Measurements from ENCODE around the gene CASZ1.

Gene CASZ1

GRCh38 chr1:10820422-10820821 lies 24.0 kb upstream of the CASZ1 start:
- DNase-seq: no peak

- DNase-seq: no peak
Measured at GRCh38 chr1:10819198-10819901, 22.9 kb upstream of the CASZ1 start.

DNA sequence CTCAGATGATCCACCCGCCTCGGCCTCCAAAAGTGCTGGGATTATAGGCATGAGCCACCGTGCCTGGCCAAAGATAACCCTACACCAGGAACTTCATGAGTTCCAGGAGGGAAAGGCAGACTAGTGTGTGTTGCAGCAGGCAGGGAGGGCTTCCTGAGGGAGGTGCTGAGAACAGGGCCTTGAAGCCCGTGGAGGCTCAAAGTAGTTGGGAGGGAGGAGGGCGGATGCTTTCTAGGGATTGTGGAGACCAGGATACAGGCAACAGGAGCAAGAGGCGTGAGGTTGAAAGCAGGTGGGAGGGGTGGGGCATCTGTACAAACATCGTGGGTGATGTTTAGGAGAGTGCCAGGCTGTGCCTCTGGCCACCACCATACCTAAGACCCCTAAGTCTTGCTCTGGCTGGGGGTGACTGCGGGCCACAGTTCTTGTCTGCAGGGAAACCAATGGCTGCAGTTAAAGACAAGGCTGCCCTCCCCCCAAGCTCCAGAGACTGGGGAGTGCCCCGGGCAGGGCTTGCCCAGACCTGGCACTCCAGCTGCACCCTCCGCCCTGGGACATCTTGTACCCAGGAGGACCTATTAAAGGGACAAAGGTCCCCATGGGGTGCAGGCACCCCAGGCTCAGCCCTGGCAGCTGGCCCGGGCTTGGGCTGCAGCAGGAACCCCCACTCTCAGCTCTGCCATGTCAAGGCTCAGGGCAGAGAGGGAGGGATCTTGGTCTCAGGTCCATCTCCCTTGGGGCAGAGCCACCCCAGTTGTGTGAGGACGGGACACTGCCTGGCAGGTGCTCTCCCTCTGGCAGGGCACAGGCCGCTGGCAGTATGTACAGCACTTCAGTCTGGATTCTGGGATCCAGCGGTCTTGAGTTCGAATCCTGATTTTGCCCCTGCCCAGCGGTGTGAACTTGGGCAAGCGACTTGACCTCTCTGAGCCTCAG lies 22.1 kb upstream of the CASZ1 start:
- no peak for DNase-seq

GRCh38 chr1:10816743-10817369 lies 20.4 kb upstream of the CASZ1 start:
- DNase-seq: no peak

DNA sequence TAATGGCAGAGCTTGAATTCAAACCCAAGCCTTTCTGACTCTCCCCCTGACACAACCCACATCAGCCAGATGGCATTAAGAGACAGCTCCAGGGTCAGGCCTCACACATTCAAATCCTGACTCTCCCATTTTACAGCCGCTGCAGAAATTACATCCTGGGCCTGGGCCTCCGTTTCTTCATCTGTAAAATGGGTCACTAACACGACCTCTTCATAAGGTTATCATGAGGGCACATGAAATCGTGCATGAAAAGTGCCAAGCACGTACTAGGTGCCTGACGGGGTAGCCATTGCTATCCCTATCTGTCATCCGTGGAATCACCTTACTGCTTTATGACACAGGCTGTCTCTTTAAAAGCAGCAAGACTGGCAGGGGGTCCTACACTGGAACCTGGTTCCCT lies 19.8 kb upstream of the CASZ1 start:
- DNase-seq: no peak

- DNase-seq: no peak
Measured at GRCh38 chr1:10815858-10816195, 19.4 kb upstream of the CASZ1 start.

DNA sequence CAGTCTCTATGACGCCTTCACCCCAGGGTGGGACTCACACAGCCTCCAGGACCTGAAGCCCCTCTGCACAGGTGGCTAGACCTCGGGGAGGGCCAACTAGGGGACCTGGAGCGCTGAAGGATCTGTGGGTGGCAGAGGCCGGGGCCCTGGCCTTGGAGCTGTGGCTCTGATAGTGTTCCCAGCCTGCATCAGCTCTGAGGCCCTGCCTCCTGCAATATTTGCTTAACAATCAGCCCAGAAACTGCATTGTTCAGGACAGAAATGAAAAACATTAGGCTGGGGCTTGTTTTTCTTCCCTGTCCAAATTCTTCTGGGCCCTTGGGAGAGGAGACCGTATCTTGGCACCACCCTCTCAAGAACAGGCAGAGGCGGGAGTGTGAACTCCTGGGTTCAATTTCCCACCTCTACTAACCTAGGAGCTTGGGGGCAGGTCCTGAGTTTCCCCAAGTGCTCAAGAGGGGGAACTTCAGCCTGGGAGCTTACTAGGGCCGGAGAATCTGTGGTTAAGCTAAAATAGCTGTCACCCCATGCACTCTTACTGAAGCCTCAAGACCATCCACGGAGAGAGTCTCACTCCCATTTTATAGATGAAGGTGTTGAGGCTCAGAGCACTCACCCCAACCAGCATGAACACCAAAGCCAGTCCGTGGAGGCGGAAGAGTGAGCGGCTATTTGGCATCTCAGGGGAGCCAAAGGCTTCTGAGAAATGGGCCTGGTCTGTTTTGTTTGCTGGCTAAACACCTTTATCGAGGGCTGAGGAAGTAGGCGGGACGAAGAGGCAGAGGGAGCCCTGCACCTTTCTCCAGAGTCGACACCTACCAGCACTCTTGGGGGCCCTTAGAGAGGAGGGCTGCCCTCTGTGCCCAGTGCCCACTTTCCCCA lies 18.8 kb upstream of the CASZ1 start:
- DNase-seq: no peak

DNA sequence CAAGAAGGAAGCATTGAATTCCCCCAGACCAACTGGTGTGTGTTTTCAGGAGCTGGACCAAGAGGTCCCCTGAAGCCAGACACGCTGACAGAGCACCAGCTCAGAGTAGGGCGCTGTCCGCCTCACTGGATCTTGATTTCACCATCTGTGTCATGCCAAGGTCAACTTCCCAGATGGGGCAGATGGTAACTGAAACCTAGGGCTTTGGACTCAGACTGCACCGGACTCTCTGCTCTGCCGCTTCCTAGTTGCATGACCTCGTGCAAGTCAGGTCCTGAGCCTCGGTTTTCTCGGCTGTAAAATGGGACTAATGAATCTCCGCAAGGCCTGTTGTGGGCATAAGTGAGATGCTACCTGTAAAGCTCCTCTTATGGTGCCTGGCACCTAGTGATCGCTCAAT lies 17.9 kb upstream of the CASZ1 start:
- DNase-seq: no peak

DNA sequence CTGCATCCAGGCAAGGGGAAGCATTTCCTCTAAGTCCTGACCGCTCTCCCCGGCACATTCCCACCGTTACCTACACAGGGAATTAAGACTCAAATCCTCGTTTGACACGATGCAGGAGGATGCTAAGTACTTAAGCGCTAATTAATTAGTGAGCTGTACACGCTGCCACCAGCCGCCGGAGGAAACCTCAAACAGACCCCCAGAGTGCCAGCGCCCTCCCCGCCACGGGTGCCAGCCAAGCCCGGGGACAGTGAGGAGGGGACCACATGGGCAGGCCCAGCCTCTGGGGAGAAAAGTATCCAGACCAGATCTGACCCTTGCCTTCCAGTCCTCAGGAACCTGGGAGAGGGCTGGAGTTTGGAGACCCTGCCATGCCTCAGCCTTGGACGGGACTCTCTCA lies 17.4 kb upstream of the CASZ1 start:
- DNase-seq: no peak

DNA sequence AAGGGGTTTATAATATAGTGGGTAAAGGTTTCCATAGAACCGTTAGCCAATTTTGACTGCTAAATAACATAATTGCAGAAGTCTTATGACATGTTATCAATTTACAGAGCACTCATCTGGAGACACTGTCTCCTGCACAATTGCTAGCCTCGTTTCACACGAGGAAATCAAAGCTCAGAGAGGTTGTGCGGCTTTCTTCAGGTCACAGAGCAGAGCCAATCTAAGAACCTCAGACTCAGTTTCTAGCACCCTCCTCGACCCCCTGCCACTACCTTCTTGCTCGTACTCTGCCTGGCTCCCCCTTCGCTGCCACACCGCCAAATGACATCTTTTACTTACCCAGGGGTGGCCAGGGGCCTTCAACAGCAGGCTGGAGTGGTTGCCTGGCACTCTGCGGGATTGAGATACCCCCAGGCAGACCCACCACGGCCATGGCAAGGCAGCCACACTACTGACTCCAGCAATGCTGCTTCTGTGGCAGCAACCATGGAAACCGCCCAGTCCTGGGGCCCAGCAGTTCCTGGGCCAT lies 16.0 kb upstream of the CASZ1 start:
- no peak for DNase-seq

DNA sequence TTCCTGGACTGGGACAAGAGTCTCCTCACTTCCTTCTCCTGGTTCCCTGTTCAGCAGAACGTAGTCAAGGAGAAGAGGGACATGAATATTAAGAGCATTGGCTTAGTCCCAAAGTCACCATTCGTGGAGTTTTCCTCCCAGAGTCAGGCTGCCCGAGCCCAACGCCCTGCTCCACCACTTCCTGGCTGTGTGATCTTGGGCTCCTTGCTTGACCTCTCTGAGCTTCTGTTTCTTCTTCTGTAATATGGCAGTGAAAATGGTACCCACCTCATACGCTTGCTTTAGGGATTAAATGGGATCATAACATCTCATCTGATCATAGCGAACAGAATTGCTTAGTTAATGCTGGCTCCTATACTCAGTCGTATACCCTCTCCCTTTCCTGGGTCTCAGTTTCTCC lies 12.0 kb upstream of the CASZ1 start:
- DNase-seq: no peak

- no peak for DNase-seq
Measured at GRCh38 chr1:10806966-10807365, 10.5 kb upstream of the CASZ1 start.

- DNase-seq: no peak
Measured at GRCh38 chr1:10803971-10804820, 7.8 kb upstream of the CASZ1 start.

GRCh38 chr1:10802944-10803715 lies 6.7 kb upstream of the CASZ1 start:
- no peak for DNase-seq

DNA sequence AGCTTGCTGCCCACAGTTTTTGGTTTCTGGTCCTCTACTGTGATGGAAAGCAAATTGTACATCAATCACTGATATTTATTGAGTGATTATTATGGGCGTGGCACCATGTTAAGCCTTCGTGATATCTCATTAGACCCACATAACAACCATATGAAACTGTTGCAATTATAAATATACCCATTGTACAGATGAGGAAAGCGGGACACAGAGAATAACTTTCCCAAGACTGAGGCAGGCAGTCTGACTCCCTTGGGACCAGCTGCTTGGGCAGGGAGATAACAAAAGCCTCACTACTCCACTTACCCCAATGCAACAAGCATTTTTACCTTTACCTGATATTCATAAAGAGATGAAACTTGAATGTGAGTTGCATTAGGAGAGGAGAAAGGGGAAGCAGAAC lies 4.3 kb upstream of the CASZ1 start:
- DNase-seq: no peak

GRCh38 chr1:10799726-10800125 lies 3.3 kb upstream of the CASZ1 start:
- no peak for DNase-seq

DNA sequence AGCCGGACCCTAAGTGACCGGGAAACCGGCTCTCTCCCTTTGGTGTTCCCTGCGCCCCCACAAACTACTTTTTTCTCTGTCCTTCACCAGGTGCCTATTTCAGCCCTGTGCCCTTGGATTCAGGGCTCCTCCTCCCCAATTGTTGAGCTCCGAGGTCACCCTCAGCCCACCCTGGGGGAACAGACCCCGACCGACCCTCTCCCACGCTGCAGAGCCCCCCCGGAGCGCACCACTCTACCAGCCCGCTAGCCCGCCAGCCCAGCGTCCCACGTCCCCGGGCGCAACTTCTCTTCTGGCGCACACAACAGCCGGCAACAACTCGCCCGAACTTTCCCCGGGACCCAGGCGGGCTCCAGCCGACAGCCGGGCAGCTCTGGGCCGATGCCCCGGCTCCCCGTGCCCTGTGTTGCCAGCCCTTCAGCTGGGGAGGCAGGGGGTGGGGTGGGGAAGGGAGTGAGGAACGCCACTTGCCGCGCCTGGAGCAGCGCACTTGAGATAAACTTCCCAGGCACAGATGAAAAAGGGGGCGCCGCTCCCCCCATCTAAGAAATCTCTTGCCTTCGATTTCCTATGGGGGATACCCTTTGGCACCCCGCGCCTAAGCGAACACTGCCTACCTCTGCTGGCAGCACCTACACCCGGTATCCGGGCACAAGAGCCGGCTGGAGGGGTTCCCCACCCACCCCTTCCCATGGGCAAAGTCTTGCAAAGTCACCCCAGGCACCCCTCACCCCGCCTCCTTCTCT lies 997 bp downstream of the CASZ1 start:
- DNase-seq: peak; percentile 46

GRCh38 chr1:10794724-10795275 lies 1.6 kb downstream of the CASZ1 start:
- peak; percentile 32 for DNase-seq

DNA sequence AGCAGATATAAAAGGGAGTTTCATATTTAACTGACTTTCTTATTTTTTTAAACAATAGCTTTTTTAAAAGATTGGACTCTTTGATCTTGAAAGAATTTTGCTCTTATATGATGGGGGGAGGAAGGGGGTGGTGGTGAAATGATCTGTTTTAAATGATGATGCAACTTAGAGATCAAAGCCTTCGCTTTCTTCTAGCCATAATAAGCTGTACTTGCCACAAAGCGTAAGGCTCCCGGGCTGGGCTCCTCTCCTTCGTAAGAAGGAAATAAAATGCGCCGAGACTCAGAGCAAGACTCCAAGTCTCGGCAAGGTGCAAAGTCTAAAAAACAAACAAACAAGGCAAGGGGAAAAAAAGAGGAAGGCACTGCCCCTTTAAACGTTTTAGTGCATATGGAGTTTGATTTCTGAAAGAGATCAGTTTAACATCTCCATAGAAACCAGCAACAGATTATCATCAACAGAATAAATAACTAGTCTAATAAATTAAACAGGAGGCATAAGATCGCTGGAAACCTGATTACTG lies 3.3 kb downstream of the CASZ1 start:
- DNase-seq: peak; percentile 71
